ENCODE data around the gene TK1.

Gene TK1

GRCh38 chr17:78219396-78220150 is 32.7 kb upstream of the TK1 start:
- no peak overlapping the region for H3K4me3 ChIP-seq (replicated peaks; ENCODE audit: insufficient read depth, low read length)
- no peak overlapping the region for H3K27ac ChIP-seq (replicated peaks)
- no peak for DNase-seq (ENCODE audit: low read depth in 1 of 2, low spot score in 1 of 2)
- TF ChIP-seq POLR2AphosphoS5 (IDR thresholded peaks at IDR 0.05; ENCODE audit: low read depth), result no peak
- no peak for TF ChIP-seq SPI1 (IDR thresholded peaks at IDR 0.05; ENCODE audit: borderline replicate concordance, low read depth)
- TF ChIP-seq GABPA (IDR thresholded peaks at IDR 0.05; ENCODE audit: low read depth), result no peak
- no peak for TF ChIP-seq CTCF (IDR thresholded peaks at IDR 0.05; ENCODE audit: insufficient read depth, low read length)
- no peak for TF ChIP-seq REST (IDR thresholded peaks at IDR 0.05; ENCODE audit: insufficient replicate concordance, low read depth)
- H3K27me3 ChIP-seq (ENCODE audit: insufficient read depth, poor library complexity, severe bottlenecking), result no peaks in the 10 kb centered on the region

- no peak for TF ChIP-seq REST (IDR thresholded peaks at IDR 0.05; ENCODE audit: insufficient replicate concordance, low read depth)
- TF ChIP-seq GABPA (IDR thresholded peaks at IDR 0.05; ENCODE audit: low read depth), result no peak
- TF ChIP-seq SPI1 (IDR thresholded peaks at IDR 0.05; ENCODE audit: borderline replicate concordance, low read depth), result no peak
- no peak for TF ChIP-seq CTCF (IDR thresholded peaks at IDR 0.05; ENCODE audit: insufficient read depth, low read length)
- no peak for TF ChIP-seq POLR2AphosphoS5 (IDR thresholded peaks at IDR 0.05; ENCODE audit: low read depth)
- Histone ChIP-seq H3K27ac (replicated peaks) (peak overlapping the region; percentile 92), H3K27me3 (ENCODE audit: insufficient read depth, poor library complexity, severe bottlenecking) (no peaks in the 10 kb centered on the region), H3K4me3 (replicated peaks; ENCODE audit: insufficient read depth, low read length) (peak overlapping the region; percentile 99)
- DNase-seq (ENCODE audit: low read depth in 1 of 2, low spot score in 1 of 2), result no peak
Observed at GRCh38 chr17:78214706-78215061, 27.8 kb upstream of the TK1 start.

GRCh38 chr17:78214016-78214705 is 27.3 kb upstream of the TK1 start, which contains the start of gene BIRC5:
TSS of gene BIRC5 (plus strand) at chr17:78214253. CDS start at chr17:78214317, 64 bp downstream.
- H3K27ac ChIP-seq (replicated peaks), result peak within 1 kb of the TSS; percentile 92
- DNase-seq (ENCODE audit: low read depth in 1 of 2, low spot score in 1 of 2), result peak; percentile 66 to 89
- no peaks in the 10 kb centered on the region for H3K27me3 ChIP-seq (ENCODE audit: insufficient read depth, poor library complexity, severe bottlenecking)
- peak within 1 kb of the TSS; percentile 99 for H3K4me3 ChIP-seq (replicated peaks; ENCODE audit: insufficient read depth, low read length)
- TF ChIP-seq REST (IDR thresholded peaks at IDR 0.05; ENCODE audit: insufficient replicate concordance, low read depth), result no peak
- no peak for TF ChIP-seq SPI1 (IDR thresholded peaks at IDR 0.05; ENCODE audit: borderline replicate concordance, low read depth)
- peak; percentile 69; the same call in 1 of the 2 replicates for TF ChIP-seq POLR2AphosphoS5 (IDR thresholded peaks at IDR 0.05; ENCODE audit: low read depth)
- TF ChIP-seq CTCF (IDR thresholded peaks at IDR 0.05; ENCODE audit: insufficient read depth, low read length), result no peak
